Osteoblast (primary cell): ENCODE measurements around the gene LOX. TPM values are rescaled to one million over a fixed set of nuclear protein-coding genes. Genes with fewer than 3 reads are reported as not detected.

ENCODE experiments used
- DNase-seq: peaks from one replicate; pipeline ENCODE4 v3.0.0; 2011; ENCODE audit warnings: low spot score, mixed read lengths; ENCODE audit not compliant: insufficient read length; ENCODE audit errors: missing footprints
- H2AFZ ChIP-seq: 2 replicates; pipeline ENCODE4 v1.6.0; 2011; ENCODE audit warnings: mild to moderate bottlenecking, low read length
- H3K27ac ChIP-seq: 2 replicates; pipeline ENCODE4 v1.5.1; 2011; ENCODE audit warnings: mild to moderate bottlenecking, low read depth, low read length, moderate library complexity
- H3K27me3 ChIP-seq: 2 replicates; pipeline ENCODE4 v1.6.0; 2012; ENCODE audit warnings: mild to moderate bottlenecking, control low read depth, inconsistent platforms, low read length, moderate library complexity; ENCODE audit not compliant: insufficient read depth
- H3K36me3 ChIP-seq: 2 replicates; pipeline ENCODE4 v1.5.1; 2011; ENCODE audit warnings: mild to moderate bottlenecking, low read length, control low read depth, moderate library complexity; ENCODE audit not compliant: insufficient read depth
- H3K4me1 ChIP-seq: 2 replicates; pipeline ENCODE4 v1.5.1; 2011; ENCODE audit warnings: mild to moderate bottlenecking, low read length, control low read depth, moderate library complexity; ENCODE audit not compliant: insufficient read depth
- H3K4me2 ChIP-seq: 2 replicates; pipeline ENCODE4 v1.6.0; 2011; ENCODE audit warnings: mild to moderate bottlenecking, low read length; ENCODE audit not compliant: insufficient read depth
- H3K4me3 ChIP-seq: fragments of 200-600 bp; sonication (generic); 3 replicates; pipeline ENCODE4 v1.5.1; 2012; ENCODE audit warnings: mild to moderate bottlenecking, low read length, inconsistent platforms; ENCODE audit not compliant: insufficient read depth
- H3K79me2 ChIP-seq: 2 replicates; pipeline ENCODE4 v1.6.0; 2012; ENCODE audit warnings: mild to moderate bottlenecking, low read length, control low read depth, inconsistent platforms; ENCODE audit not compliant: insufficient read depth
- H3K9me3 ChIP-seq: 2 replicates; pipeline ENCODE4 v1.5.1; 2011; ENCODE audit warnings: low read depth, low read length, control low read depth
- H4K20me1 ChIP-seq: 2 replicates; pipeline ENCODE4 v1.6.0; 2012; ENCODE audit warnings: mild to moderate bottlenecking, low read length, control low read depth; ENCODE audit not compliant: insufficient read depth
- CTCF ChIP-seq: IDR thresholded peaks from 2 replicates; pipeline ENCODE4 v1.5.1; 2011; ENCODE audit warnings: mild to moderate bottlenecking, low read depth, low read length, moderate library complexity; ENCODE audit errors: extremely low read depth
- total RNA-seq: library from RNA; depleted of rRNA; stranded (reverse); fragments of >200 nt; gene quantifications from 2 replicates; pipeline ENCODE4 v1.2.3, GENCODE V29; 2012

The LOX gene
- total RNA-seq, 1 donor, result 317 TPM

- TF ChIP-seq CTCF, result no peak
- Histone ChIP-seq H3K27ac (no peak overlapping the region), H3K9me3 (no peaks in the 10 kb centered on the region), H3K79me2 (no peaks in the 10 kb centered on the region), H3K4me3 (no peak overlapping the region), H3K4me2 (no peak overlapping the region), H3K27me3 (no peaks in the 10 kb centered on the region), H4K20me1 (no peaks in the 10 kb centered on the region), H3K4me1 (peaks cover 8% of the 10 kb centered on the region), H2AFZ (no peak overlapping the region), H3K36me3 (peaks cover 27% of the 10 kb centered on the region)
- no peak for DNase-seq
Observed at GRCh38 chr5:122062205-122062604, 15.9 kb downstream of the LOX start.

- no peak for TF ChIP-seq CTCF
- no peaks in the 10 kb centered on the region for H3K27me3 ChIP-seq
- H3K36me3 ChIP-seq, result no peaks in the 10 kb centered on the region
- peaks cover 7% of the 10 kb centered on the region for H3K4me1 ChIP-seq
- no peak overlapping the region for H3K4me2 ChIP-seq
- DNase-seq, result no peak
- no peak overlapping the region for H3K4me3 ChIP-seq
- H4K20me1 ChIP-seq, result no peaks in the 10 kb centered on the region
- H3K9me3 ChIP-seq, result no peaks in the 10 kb centered on the region
- H3K27ac ChIP-seq, result no peak overlapping the region
- no peak overlapping the region for H2AFZ ChIP-seq
- H3K79me2 ChIP-seq, result no peaks in the 10 kb centered on the region
Observed at GRCh38 chr5:122056913-122057312, 21.1 kb downstream of the LOX start.

GRCh38 chr5:122054266-122054665 is 23.8 kb downstream of the LOX start:
- no peak for DNase-seq
- H3K79me2 ChIP-seq, result no peaks in the 10 kb centered on the region
- H4K20me1 ChIP-seq, result no peaks in the 10 kb centered on the region
- no peaks in the 10 kb centered on the region for H3K36me3 ChIP-seq
- no peaks in the 10 kb centered on the region for H3K27me3 ChIP-seq
- no peak overlapping the region for H3K4me2 ChIP-seq
- no peak overlapping the region for H3K27ac ChIP-seq
- no peak overlapping the region for H3K4me3 ChIP-seq
- H2AFZ ChIP-seq, result no peak overlapping the region
- peaks cover 7% of the 10 kb centered on the region for H3K4me1 ChIP-seq
- H3K9me3 ChIP-seq, result no peaks in the 10 kb centered on the region
- no peak for TF ChIP-seq CTCF

GRCh38 chr5:122053181-122054109 is 24.6 kb downstream of the LOX start:
- Histone ChIP-seq H3K79me2 (no peaks in the 10 kb centered on the region), H3K4me3 (no peak overlapping the region), H3K4me2 (no peak overlapping the region), H3K27me3 (no peaks in the 10 kb centered on the region), H3K9me3 (no peaks in the 10 kb centered on the region), H3K36me3 (no peaks in the 10 kb centered on the region), H2AFZ (no peak overlapping the region), H3K4me1 (peaks cover 7% of the 10 kb centered on the region), H4K20me1 (no peaks in the 10 kb centered on the region), H3K27ac (no peak overlapping the region)
- DNase-seq, result no peak
- TF ChIP-seq CTCF, result no peak
